Activated naive CD4-positive, alpha-beta T cell (primary cell): ENCODE results near the gene VWA8.
"Not testable (repeated sequence)": the region's sequence is repeated elsewhere in the genome, so short reads cannot be mapped to it uniquely, and the experiment has no call there.

Experiments
- DNase-seq, 4 experiments: peaks; one replicate each; lab custom pipeline; 2025; lab: John Stamatoyannopoulos, UW

VWA8 gene

DNA sequence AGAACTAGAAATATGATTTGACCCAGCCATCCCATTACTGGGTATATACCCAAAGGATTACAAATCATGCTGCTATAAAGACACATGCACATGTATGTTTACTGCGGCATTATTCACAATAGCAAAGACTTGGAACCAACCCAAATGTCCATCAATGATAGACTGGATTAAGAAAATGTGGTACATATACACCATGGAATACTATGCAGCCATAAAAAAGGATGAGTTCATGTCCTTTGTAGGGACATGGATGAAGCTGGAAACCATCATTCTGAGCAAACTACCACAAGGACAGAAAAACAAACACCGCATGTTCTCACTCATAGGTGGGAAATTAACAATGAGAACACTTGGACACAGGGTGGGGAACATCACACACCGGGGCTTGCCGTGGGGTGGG, 38.0 kb downstream of the VWA8 start:
- DNase-seq: not testable (repeated sequence)

DNA sequence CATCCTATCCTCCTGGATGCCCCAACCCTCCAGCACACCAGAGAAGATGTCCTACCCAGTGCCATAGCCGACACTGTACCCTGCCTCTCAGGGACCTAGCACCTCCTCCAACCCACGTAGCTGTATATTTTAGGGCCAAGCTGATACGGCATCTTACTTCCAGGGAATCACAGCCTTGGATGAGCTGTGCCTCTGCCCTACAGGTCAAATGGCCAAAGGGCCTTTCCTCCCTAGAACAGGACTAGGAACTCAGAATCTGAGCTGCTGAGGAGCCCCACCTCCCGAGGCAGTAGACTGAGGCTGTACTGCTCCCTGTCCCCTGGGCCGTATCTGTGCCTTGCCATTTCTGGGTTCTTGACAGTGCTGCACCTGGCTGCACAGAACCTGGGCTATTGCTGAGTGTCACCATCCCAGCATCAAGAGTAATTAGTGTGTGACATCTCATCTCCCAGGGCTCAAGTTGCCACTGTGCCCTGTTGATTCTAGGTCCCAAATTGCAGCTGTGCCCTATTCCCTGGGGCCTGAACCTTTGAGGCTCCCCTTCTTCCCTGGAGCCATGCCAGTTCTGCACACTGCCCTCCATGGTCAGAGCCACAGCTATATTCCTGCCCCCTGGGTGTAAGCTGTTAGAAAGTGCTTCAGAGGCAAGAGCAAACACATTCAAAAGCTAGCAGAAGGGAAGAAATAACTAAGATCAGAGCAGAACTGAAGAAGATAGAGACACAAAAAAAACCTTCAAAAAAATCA, 41.0 kb downstream of the VWA8 start:
- no peak for DNase-seq

DNA sequence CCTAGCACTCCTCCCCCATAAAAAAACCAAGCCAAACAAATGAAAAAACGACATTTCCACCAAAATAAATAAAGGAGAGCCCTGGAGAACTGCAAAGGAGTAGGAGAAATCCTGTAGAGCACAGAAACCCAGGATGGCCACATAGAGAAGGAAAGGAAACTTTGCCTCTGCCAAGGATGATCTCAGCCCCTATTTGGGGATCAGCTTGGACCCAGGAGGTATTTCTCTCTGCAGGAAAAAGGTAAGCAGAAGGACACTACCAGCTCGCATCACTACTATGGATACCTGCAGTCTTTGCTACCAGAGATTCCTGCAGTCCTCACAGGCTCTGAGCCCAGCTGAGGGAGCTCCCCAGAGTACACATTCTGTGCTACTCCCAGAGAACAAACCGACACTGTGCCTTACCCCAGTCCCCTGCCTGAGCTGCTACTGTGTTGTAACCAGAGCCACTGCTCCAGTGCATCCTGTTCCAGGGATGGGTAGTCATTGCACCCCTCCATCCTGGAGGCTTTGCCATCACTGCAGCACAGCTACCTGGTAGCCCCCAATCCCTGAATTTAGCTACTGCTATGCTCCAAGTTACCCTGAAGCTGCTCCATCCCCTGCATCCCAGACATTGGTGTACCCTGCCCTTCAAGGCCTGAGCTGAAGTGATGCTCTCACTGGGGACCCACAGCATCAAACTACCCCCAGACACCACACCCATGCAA, 41.7 kb downstream of the VWA8 start:
- no peak for DNase-seq

DNA sequence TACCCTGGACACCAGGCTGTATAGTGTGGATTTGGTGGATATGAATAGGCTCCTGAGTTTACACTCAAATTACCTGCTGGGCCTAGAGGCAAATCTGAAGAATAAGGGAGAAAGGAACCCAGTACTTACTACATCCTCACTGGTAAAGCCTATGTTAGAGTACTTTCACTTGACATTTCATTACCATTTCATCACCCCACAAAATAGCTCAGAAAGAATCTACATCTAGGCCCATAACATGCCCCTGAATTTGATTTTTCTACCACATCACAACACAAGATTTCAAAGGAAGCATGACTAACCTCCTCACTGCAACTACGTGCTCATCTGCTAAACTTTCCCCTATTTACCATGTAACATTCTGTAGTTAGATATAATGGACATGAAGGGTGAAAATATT, 43.3 kb downstream of the VWA8 start:
- DNase-seq: no peak

DNA sequence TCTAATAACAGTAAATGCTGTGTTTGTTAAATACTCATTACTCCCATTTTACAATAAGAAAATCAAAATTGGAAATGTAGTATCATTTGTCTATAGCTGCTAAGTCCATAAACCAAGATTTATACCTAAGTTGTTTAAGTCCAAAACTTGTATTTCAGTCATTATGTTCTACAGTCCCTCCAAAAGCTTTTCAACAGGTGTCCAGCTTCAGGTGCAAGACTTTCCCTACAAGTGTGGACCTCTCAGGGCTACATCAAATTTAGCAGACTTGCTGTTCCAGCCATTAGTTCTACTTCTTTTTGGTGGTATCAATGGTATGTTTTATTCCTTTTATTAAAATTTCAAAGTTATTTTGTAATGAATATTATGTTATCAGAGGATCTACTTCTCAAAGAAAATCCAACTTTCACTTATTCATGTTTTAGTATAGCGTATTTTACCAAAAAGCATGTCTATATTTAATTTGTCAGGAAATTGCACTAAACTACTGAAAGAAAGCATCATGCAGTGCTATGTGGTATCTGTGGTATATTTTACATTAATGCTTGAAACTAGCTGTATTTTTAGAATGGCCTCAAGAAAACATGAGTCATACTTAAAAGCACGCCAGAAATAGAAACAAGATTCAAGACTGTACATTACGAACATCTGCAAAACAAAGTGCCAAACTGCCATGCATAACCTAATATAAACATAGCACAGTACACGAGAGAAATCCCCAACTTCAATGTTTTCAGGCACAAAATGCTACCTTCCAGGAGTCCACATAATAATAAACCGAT, 44.5 kb downstream of the VWA8 start:
- DNase-seq: no peak

DNA sequence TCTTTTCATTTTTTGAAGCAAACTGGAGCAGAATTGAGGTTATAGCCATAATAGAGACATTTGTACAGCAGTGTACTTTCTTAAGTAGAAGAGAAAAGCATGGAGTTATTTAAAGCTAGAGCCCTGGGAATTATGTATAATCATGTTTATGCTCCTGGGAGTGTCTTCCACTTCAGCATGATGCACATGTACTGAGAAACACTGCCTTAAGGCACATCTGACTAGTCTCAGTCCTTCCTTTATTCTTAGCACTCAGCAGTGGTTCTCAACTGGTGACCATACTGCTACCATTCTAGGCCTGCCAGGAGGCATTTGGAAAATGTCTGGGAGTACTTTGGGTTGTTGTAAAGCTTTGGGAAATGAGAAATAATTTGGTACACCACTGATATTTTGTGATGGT, 45.8 kb downstream of the VWA8 start:
- DNase-seq: no peak

DNA sequence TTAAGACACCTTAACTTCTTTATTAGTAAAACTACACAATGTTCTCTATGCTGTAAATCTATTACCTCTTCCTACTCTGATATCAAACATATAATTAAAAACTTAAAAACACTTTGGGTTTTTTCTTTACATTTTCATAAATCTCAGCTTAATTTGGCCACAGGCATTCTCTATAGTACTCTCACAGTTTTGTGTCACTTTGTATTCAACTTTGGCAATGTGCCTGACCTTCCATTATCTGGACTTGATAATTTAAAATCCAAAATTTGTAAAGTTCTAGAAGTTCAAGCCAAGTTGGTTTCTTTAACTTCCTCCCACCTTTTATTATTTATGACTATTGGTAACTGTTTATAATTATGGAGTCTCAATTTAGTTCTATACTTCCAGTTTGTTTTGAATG, 46.4 kb downstream of the VWA8 start:
- DNase-seq: no peak

DNA sequence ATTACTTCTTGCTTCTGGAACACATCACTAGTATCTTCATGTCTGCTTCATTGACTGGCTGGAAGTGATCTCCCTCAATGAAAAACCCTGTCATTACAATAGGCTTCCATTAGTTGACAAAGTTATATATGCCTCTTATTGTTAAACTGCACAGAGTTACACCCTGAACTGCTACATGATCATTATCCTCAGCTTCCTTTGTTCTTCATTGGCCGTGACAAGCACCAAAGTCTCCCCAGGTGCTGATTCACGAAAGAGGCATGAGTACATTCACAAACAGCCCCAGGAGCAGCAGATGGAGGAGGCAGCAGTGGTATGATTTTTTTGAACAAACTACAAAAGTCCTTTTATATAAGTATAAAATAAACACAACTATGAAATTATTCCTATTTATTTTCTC, 51.4 kb downstream of the VWA8 start:
- DNase-seq: no peak

DNA sequence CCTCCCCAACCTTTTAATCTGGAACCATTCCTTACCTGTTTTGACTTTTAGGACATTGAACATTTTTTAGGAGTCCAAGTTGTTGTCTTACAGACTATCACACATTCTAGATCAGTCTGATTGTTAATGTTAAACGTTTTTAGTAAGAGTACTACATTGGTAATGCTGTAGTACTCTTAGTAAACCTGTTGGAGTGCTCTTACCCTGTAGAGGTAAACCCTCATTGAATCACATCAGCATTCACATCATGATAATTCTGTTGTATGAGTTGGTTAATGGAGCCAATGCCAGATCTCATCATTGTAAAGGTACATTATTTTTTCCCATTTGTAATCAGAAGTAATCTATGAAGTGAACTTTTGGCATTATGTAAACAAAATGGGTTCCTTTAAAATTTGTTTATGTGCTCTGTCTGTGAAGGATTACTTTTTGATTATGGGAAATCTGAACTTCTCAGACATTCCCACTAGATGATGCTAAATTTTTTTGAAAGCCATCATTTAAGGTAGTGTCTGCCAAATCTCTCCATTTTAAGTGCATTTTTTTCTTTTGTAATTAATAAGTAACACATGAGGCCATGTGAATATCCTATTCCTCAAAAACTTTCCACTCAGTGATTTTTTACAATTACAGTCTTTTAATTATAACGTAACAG, 55.2 kb downstream of the VWA8 start:
- DNase-seq: no peak

DNA sequence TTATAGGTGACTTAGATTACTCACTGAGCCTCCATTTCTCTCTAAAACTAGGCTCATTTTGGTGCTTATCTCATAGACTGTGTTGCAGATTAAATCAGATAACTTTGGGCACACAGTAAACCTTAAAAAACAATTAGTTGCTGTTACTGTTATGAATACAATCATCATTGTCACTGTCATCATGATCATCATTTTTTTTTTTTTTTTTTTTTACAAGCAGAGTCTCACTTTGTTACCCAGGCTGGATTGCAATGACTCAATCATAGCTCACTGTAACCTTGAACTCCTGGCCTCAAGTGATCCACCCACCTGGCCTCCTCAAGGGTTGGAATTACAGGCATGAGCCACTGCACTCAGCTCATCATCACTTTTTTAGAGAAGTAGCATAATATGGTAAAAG, 60.0 kb downstream of the VWA8 start:
- no peak for DNase-seq

DNA sequence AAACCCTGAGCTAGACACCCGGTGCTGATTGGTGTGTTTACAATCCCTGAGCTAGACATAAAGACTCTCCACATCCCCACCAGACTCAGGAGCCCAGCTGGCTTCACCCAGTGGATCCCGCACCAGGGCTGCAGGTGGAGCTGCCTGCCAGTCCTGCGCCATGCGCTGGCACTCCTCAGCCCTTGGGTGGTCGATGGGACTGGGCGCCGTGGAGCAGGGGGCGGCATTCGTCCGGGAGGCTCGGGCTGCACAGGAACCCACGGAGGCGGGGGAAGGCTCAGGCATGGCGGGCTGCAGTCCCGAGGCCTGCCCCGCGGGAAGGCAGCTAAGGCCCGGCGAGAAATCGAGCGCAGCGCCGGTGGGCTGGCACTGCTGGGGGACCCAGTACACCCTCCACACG, 62.5 kb downstream of the VWA8 start:
- not testable (repeated sequence) for DNase-seq

DNA sequence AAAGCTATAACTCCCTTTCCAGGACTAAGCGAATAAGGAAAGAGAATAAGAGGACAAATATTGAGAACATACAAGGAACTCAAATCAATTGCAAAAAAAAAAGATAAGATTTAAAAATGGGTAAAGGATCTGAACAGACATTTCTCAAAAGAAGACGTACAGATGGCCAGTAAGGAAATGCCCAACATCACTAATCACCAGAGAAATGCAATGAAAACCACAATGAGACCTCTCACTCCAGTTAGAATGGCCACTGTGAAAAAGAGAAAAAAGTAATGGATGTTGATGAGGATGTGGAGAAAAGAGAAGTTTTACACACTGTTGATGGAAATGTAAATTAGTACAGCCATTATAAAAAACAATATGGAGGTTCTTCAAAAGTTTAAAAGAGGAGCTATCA, 63.8 kb downstream of the VWA8 start:
- DNase-seq: no peak

DNA sequence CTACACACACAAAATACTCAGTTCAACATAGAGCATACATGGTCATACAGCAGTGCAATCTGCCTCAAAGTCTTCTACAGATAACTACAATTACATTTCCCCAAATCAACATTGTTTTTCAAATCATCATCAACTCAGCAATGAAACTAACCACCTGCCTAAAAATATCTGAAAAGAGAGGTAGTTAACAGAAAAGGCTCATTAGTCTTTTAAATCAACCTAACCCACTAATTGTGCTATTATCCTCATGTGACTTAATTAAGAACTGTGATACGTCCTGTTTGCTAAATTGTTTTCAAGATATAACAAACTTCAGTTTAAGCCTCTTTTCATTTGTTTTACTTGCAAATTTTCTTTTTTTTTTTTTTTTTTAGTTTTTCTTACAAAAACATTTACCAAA, 65.4 kb downstream of the VWA8 start:
- DNase-seq: no peak

DNA sequence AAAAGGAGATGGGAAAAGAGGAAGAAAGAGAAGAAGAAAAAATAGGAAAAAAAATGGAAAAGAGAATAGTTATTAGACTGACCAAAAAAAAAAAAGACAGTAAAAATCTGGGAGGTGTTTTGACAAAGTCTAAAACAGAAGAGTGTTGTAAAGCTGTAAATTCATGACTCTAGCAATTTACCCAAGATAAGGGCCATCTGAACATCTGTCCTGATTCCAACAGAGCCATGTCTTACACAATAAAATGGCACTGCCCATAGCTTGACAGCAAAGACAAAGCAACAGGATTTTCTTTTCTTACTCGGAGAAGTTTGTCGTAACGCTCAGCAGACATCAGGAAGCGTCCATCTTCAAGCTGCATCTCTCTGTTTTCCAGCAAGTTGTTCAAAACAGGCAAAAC, 69.8 kb downstream of the VWA8 start:
- no peak for DNase-seq

DNA sequence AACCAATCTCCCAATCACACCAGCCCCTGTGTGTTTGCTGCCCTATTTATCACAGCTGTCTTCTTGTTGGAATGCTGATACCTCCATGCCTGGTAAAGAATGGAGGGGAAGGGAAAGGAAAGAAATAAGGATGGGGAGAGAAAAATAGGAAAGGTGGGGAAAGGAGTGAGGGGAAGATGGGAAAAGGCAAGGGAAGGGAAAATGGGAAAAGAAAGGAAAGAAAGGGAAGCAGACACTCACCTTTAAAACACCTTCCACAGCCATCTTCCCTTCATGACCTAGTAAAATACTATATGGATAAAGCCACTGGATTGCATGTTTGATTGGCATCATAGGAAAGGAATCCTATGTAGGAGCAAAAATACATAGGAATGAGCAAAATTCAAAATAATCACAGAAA, 77.8 kb downstream of the VWA8 start:
- no peak for DNase-seq

DNA sequence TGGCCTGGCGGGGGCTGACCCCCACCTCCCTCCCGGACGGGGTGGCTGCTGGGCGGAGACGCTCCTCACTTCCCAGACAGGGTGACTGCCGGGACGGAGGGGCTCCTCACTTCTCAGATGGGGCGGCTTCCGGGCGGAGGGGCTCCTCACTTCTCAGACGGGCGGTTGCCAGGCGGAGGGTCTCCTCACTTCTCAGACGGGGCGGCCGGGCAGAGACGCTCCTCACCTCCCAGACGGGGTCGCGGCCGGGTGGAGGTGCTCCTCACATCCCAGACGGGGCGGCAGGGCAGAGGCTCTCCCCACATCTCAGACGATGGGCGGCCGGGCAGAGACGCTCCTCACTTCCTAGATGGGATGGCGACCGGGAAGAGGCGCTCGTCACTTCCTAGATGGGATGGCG, 79.0 kb downstream of the VWA8 start:
- DNase-seq: not testable (repeated sequence)

DNA sequence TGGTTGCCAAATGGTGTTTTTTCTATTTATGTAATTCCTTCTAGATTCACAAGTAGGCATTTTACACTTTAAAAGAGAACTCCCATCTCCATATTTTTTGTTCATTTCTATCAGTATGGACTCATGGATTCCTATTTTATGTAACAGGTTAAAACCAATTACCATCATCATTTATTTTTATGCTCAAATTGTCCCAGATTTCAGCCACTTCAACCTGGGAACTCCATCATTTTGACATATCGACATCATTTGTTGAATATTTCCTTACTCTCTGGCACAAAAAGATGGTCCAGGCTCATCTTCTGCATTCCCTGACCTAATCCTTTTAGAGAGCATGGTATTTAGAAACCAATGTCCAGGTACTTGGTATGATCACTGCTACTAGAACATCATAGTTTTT, 79.9 kb downstream of the VWA8 start:
- DNase-seq: no peak

DNA sequence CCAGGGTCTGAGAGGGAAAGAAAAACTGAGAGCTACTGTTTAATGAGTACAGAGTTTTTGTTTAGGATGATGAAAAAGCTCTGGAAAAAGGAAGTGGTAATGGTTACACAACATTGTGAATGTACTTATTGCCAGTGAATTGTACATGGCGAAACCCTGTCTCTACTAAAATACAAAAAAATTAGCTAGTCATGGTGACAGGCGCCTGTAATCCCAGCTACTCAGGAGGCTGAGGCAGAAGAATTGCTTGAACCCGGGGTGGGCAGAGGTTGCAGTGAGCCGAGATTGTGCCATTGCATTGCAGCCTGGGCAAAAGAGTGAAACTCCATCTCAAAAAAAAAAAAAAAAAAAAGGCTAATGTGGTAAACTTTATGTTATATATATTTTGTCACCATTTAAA, 96.3 kb downstream of the VWA8 start:
- no peak for DNase-seq

DNA sequence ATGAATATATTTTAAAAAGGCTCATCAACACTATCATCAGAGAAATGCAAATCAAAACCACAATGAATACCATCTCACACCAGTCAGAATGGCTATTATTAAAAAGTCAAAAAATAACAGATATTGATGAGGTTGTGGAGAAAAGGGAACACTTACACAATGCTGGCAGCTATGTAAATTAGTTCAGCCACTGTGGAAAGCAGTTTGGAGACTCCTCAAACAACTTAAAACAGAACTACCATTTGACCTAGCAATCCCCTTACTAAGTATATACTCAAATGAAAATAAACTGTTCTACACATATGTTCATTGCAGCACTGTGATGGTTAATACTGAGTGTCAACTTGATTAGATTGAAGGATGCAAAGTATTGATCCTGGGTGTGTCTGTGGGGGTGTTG, 98.2 kb downstream of the VWA8 start:
- not testable (repeated sequence) for DNase-seq

DNA sequence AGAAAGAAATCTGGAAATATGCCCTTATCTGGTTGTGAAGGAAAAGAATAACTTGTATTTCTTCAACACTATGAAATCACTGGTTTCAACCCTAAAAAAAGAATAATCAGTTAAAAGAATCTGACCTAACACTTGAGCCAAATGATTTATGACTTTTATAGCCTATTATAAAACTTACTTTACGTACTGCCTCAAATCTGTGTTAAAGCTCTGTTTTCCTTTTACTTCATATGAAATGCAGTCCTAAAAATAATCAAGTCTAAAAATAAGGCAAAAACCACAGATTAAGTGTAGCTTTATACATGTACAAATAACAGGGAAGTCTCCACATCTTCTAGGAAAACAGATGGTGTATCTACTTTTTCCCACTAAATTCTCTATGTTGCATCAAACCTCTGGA, 101.3 kb downstream of the VWA8 start:
- DNase-seq: no peak

DNA sequence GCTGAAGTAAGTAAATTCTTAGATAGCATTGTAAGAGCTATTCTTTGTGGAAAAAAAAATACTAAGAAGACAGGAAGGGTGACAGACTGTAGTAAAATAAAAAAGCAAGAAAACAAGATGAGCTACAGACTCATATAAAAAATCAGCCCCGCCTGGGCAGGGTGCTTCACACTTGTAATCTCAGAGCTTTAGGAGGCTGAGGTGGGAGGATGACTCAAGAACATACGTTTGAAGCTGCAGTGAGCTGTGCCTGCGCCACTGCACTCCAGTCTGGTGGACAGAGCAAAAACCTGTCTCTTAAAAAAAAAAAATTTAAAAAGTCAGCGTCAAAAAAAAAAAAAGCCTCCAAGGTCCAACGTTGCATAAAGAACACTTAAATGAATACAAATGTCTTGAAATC, 102.1 kb downstream of the VWA8 start:
- DNase-seq: no peak

DNA sequence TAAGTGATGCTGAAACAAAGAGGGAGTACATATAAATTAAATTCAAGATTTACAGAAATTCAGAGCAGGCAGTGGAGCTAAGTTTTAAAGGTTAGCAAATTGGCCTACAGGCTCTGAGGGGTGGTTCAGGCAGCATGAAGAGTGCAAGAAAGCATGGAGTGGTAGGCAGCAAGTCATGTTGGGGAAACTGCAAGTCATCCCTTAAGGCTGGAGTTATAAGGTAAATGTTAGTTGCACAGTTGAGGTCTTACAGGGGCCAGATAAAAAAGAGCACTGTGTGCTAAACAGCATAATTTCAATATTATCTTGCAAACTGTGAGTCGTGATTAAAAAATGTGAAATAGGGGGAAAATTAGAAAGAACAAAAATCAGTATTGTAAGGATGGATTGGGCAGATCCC, 106.2 kb downstream of the VWA8 start:
- no peak for DNase-seq

DNA sequence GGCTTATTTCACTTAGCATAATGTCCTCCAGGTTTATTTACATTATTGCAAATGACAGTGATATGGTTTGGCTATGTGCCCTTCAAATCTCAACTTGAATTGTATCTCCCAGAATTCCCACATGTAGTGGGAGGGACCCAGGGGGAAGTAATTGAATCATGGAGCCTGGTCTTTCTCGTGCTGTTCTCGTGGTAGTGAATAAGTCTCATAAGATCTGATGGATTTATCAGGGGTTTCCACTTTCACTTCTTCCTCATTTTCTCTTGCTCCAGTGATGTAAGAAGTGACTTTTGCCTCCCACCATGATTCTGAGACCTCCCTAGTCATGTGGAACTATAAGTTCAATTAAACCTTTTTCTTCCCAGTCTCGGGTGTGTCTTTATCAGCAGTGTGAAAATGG, 109.6 kb downstream of the VWA8 start:
- no peak for DNase-seq
